SIG-M5 treated with dmso at 0.1 percent for 504 hours (cell line): ENCODE results near the gene CROCC2.
A peak's percentile ranks its signal among the peaks of the same experiment; 100 is the strongest.

Experiments
- DNase-seq: peaks from one replicate; lab custom pipeline; 2025; ENCODE audit not compliant: unreplicated experiment; lab: John Stamatoyannopoulos, UW

The CROCC2 gene

GRCh38 chr2:240891492-240892340 lies 14.4 kb upstream of the CROCC2 start:
- no peak for DNase-seq

- DNase-seq = no peak
These were observed 13.8 kb upstream of the CROCC2 start for GRCh38 chr2:240892356-240892755.

GRCh38 chr2:240892925-240893324 lies 13.2 kb upstream of the CROCC2 start:
- DNase-seq = no peak

GRCh38 chr2:240893363-240893844 lies 12.7 kb upstream of the CROCC2 start:
- DNase-seq = no peak

- no peak for DNase-seq
These were observed 12.1 kb upstream of the CROCC2 start for GRCh38 chr2:240894006-240894405.

GRCh38 chr2:240894836-240895558 lies 11.1 kb upstream of the CROCC2 start:
- DNase-seq = no peak

GRCh38 chr2:240895656-240896388 lies 10.3 kb upstream of the CROCC2 start, which contains the start of gene MAB21L4:
Gene MAB21L4 (minus strand): TSS chr2:240896156. CDS start chr2:240895997, 159 bp downstream.
- DNase-seq = no peak

- no peak for DNase-seq
These were observed 9.7 kb upstream of the CROCC2 start for GRCh38 chr2:240896394-240896793.

- peak; percentile 4 for DNase-seq
These were observed 9.1 kb upstream of the CROCC2 start for GRCh38 chr2:240896871-240897692.

- peak; percentile 53 for DNase-seq
These were observed 7.9 kb upstream of the CROCC2 start for GRCh38 chr2:240898108-240898730.

- no peak for DNase-seq
These were observed 7.2 kb upstream of the CROCC2 start for GRCh38 chr2:240898731-240899467.

GRCh38 chr2:240899468-240899865 lies 6.7 kb upstream of the CROCC2 start:
- no peak for DNase-seq

- DNase-seq = no peak
These were observed 5.8 kb upstream of the CROCC2 start for GRCh38 chr2:240900141-240900860.

- DNase-seq = no peak
These were observed 4.0 kb upstream of the CROCC2 start for GRCh38 chr2:240901986-240902614.

- DNase-seq = no peak
These were observed 3.5 kb upstream of the CROCC2 start for GRCh38 chr2:240902615-240903041.

GRCh38 chr2:240903191-240904060 lies 2.7 kb upstream of the CROCC2 start:
- DNase-seq = no peak
